ENCODE data around the gene CNTN5.

- no peak for TF ChIP-seq CTCF (IDR thresholded peaks at IDR 0.05 in 4 of 5, conservative IDR thresholded peaks at IDR 0.05 in 1 of 5)
- no peak for TF ChIP-seq POLR2A (IDR thresholded peaks at IDR 0.05)
These were observed 355.7 kb downstream of the CNTN5 start for GRCh38 chr11:99376463-99376862.

Data from gastrocnemius medialis (tissue), 4 donors.